Left renal cortex interstitium (tissue), 4 donors: ENCODE data around the gene RASAL3. TPM values are rescaled to one million over a fixed set of nuclear protein-coding genes. Genes with fewer than 3 reads are reported as not detected.
"Not testable (repeated sequence)": the region's sequence is repeated elsewhere in the genome, so short reads cannot be mapped to it uniquely, and the experiment has no call there.

Experiments
- DNase-seq, 4 donors: peaks; one replicate each; pipeline ENCODE4 v3.0.0-alpha.2; 2013; ENCODE audit warnings: low read depth in 4 of 4, low spot score in 2 of 4, missing footprints in 1 of 4
- polyA plus RNA-seq, 4 donors: library from polyadenylated mRNA; unstranded; fragments of 120-200 nt; gene quantifications; one replicate each; pipeline ENCODE4 v1.2.1, GENCODE V29; 2013; ENCODE audit not compliant: insufficient read length in 4 of 4

The RASAL3 gene
- polyA plus RNA-seq, 4 donors, result 0.79 to 1.6 (median 0.99) TPM

DNA sequence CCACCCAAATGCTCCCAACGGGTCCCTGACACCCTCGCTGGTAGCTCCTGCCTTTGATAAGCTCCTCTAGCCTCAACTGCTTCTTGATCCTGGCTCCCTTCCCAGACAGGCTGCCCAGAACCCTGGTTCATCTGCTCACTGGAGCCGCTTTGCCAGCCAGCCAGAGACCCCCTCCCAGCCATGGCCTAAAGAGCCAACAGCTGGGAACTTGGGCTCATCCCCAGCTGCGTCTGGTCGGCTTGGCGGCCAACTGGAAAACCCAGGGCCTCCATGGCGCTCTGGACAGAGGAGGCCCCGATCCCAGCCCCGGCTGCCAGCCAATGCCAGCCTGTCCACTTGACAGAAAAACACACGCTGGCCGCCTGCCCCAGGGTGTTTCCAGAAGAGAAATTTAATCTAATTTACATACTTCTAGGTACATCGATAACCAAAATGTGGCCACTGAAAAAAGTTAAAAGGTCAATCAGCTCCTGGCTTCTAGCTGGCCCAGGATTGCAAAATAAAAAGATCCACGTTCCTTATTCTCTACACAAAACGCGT lies 42.6 kb downstream of the RASAL3 start:
- DNase-seq, result no peak

DNA sequence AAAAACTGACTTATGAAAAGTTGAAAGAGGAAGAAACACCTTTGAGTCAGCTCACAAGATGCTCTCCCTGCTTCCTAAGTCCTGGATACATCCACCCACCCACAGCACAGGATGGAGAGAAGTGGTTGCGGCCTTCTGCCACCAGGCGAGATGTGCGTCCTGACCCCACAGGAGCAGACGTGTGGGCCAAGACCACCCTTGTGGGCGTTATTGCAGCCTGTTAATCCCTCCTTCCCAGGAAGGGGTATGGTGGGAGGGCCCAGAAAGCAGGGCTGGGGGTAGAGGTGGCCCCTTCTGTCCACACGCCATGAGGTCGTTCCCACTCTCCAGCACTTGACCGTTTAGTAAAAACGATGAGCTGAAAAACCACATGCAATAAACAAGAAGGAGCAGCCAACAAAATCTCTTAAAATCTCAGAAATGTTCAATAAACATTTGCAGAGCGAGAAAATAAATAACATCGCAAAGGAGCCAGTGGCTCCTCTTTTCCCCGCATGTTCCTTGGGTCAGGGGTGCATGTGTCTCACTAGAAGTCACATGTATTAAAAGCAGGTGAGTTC lies 43.1 kb downstream of the RASAL3 start:
- DNase-seq, result no peak

DNA sequence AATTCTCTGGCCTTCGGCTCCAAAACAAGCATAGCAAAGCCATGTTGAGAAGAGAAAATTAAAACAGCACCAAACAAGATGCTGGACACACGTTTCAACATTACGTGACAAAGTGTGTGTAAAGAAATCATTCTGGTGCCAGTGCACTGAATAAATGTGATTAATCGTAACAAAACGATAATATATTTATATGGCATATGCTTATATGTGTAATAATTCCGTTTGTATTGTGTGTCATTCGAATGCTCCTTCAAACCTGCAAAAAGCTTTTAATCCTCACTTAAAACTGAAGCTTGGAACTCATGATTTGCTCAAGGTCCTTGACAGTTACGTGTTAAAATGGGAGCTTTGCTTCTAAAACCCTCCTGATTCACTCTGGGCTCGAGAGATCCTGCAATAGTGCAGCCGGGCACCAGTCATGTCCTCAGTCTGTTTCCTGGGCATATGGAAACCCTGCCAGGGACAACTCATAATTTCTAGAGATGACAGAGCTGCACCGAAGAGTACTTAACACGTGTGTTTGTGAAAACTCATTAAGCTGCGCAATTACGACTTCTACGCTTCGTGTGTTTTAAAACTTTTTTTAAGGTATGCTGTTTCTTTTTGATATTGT lies 44.8 kb downstream of the RASAL3 start:
- no peak for DNase-seq

DNA sequence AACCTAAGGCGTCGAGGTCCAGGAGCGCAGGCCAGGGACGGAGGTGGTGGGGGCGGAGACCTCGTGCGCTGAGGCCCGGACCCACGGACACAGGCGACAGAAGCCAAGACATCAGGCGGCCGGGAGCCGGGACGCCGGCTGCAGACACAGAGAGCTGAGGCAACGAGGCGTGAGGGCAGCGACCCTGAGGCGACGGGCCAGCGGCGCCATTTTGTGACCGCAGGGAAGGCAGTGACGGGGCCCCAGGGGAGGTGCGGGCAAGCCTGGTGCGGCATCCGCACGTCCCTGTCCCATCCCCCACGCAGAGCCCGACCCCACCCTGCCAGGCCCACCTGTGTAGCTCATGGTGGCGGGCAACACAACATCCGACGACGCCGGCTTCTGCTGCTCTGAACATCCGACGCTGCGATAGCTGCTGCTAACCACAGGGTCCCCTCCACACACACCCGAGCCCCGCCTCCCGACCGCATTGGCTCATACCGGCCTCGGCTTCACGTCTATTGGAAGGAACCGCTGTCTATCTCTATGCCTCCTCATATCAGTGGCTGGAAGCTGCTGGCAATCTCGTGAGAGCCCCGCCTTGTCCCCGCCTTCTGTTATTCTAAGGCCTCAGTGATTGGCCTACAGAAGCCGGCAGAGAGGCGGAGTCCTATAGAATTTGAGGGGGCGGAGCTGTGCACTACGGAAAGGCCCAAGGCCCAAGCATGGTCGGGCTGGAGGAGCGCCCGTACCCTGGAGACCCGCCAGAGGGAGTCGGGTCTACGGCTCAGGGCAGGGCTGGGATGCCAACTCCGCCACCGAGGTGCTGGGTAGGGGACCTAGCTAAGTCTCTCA lies 45.5 kb downstream of the RASAL3 start, which contains the start of gene AKAP8L:
TSS of gene AKAP8L (minus strand) at position 410 of the 834 bp plus-strand sequence. CDS start at position 345, 65 bp downstream.
- DNase-seq, result peak; percentile 98 to 100 (median 99)

DNA sequence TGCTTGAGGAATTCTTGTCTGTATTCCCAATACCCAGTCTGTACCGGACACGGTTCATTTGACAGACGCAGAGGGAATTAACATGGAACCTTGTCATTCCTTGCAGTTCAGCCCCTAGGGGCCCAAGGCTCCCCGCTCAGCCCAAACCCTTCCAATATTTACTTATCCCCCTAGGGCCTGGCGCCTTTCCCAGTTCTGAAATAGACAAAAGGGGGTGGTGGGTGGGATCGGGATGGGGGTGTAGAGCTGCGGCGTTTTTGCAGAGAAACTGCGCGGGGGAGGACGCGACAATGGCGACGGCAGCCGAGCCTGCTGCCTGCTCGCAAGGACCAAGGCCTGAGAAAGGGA lies 46.1 kb downstream of the RASAL3 start:
- DNase-seq, result peak in 1 of 4 donors; percentile 33

DNA sequence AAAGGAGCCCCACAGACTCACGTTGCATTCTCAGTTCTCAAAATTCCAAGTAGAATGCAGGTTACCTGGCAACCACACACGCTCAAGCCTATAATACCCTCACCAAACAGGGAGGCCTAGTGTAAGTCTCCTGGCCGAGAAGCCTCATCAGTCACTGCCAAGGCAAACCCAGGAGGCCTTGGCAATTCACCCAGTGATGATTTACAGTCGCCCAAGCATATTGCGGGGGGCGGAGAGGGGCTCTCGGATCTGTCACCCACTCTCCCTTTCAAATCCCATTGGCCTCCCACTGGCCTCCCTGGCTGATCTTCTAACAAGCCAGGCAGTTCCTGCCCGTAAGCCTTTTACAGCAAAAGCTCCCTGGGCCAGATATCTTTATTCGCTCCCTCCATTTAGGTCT lies 46.6 kb downstream of the RASAL3 start:
- DNase-seq, result no peak

DNA sequence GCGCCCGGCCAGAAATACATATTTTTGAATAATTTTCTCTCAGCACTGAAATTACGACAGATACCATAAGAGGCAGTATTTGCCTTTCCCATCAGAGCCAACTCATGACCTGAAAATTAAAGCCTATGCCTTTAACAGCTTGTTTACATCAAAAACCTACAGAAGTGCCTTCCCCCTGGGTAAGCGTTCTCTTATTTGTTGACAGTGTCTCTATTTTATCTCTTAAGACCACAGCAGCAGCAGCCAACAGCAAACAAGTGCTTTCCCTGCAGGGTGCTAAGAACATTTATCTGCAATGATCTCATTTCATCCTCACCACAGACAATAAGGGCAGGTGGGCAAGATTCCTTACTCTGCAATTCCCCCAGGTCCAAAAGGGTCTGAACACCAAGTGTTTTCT lies 51.5 kb downstream of the RASAL3 start:
- DNase-seq, result no peak

DNA sequence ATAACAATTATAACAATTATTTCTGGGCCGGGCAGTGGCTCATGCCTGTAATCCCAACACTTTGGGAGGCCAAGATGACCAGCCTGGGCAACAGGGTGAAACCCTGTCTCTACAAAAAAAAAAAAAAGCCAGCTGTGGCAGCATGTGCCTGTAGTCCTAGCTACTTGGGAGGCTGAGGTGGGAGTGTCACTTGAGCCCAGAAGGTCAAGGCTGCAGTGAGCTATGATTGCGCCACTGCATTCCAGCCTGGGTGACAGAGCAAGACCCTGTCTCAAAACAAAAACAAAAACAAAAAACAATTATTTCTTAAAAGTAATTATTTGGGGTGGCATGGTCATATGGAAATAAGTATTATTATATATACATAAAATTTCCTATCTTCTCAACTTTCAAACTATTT lies 53.0 kb downstream of the RASAL3 start:
- DNase-seq, result not testable (repeated sequence)

DNA sequence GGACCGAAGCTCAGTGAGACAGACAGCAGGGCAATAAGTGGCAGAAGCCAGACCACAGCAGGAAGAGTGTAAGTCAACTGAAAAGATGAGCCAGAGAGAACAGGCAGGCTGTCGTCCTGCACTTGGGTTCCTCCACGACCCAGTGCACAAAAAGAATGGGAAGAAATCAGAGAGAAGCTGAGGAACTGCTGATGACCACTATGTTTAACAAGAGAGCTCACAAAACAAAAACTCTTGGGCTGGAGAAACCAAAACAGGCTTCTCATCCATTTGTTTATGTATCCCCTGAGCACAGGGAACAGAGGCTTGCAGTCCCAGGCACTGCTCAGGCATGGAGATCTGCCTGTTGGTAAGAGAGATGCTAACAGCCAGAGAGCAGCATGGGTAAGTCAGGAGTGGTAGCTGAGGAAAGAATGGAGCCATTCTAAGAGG lies 59.5 kb downstream of the RASAL3 start:
- no peak for DNase-seq

DNA sequence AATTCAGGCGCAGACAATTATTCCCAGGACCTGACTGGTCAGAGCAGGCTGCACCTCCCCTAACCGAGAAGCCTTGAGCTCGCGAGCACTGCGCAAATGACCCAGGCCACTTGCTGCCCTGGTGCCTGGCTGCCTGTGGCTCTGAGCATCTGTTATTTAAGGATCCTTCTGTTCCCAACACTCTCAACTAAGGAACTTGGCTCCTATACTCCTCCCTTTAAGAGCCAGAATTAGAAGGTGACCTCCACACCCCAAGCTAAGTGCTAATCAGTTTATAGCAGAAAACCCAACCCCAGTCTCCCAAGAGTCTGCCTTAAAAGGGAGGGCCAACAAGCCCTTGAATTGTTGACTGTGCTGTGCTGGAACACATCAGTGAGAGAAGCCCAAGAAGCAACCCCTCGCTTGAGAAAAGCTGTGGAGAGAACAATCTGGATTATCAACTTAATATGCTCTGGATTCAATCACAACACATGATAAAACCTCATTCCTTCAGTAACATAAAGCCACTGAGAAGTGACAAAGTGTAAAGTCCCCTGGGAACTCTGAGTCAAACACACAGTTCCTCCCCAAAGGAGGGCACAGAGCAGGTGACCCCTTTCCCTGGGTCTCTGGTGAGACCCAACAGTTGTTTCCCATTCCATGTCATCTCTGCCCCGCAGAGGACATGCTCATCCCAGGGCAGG lies 60.1 kb downstream of the RASAL3 start:
- no peak for DNase-seq

DNA sequence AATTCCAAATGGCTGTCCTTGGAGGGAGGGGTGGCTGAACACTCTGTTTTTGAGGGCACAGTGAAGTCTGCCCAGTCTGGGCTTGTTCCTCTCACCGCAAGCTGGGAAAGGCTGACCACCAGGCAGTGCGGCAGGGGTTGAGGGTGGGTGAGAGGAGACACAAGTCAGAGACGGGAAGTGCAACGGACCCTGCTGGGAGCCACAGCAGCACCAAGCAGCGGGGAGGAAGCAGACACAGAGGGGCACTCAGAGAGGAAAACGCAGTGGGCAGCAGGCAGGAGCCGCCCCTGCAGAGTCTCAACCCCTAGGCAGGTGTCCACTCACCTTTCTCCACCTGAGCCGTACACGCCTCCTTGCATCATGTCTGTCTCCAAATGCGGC lies 61.2 kb downstream of the RASAL3 start:
- DNase-seq, result no peak

DNA sequence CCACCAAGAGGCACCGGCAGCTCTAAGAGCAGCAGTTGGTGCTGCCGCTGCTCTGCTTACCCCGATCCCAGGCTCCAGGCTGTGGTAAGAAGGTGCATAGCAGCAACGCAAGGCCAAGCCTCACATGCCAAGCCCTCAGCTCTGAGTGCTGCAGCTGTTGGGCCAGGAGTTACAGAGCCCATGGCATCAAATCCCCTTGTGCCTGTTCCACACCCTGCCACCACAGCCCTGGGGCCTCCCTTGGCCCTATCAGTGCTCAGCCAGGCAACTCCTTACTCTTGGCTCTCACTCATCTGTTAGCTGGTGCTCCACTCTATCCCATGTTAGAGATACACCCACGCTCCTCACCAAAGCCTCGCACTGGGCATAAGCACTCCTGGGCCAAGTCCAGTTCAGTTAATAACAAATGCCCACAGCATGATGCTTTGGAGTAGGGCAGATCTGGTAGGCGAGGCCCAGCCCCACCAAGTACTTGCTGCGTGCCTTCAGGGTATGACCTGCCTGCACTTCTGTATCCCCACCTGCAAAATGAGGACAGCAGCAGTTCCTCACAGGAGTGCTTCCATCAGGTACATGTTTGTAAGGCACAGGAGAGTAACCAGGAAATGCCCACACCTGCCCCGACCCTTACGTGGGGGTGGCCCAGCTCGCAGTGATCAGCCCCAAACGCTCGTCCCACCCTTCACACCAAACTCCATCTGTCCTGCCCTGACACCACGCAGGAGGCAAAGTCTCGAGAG lies 61.8 kb downstream of the RASAL3 start:
- DNase-seq, result no peak

Other genes starting within 250 kb of the RASAL3 start
- gene EPHX3, start 232.1 kb downstream of the RASAL3 start, polyA plus RNA-seq, result 1 to 10 TPM; 4.3 to 6.9 (median 5.2) TPM
- gene BRD4, start 132.0 kb downstream of the RASAL3 start, polyA plus RNA-seq, result 10 to 100 TPM; 41.6 to 64.5 (median 51.9) TPM
- 10 to 100 TPM; 22.5 to 34.6 (median 30.2) TPM for gene AKAP8, start 84.8 kb downstream of the RASAL3 start, polyA plus RNA-seq
- gene AKAP8L, start 45.6 kb downstream of the RASAL3 start, polyA plus RNA-seq, result 100 to 1,000 TPM in 3 of 4 donors, 10 to 100 TPM in 1; 84.3 to 130 (median 120) TPM
- 10 to 100 TPM; 23.7 to 47.6 (median 38.8) TPM for gene WIZ, start 14.6 kb downstream of the RASAL3 start, polyA plus RNA-seq
- gene PGLYRP2, start 15.0 kb upstream of the RASAL3 start, polyA plus RNA-seq, result under 1 TPM in 2 of 4 donors, not detected in 2; 0.05 to 0.11 TPM
- under 1 TPM; 0.16 to 0.62 (median 0.24) TPM for gene CYP4F22, start 44.0 kb upstream of the RASAL3 start, polyA plus RNA-seq
- gene CYP4F8, start 150.7 kb upstream of the RASAL3 start, polyA plus RNA-seq, result under 1 TPM in 1 of 4 donors, not detected in 3; 0.08 TPM
- gene CYP4F3, start 176.4 kb upstream of the RASAL3 start, polyA plus RNA-seq, result 1 to 10 TPM in 1 of 4 donors, under 1 TPM in 3; 0.16 to 1.3 (median 0.54) TPM
- 1 to 10 TPM in 1 of 4 donors, under 1 TPM in 3; 0.41 to 2.0 (median 0.67) TPM for gene CYP4F12, start 208.5 kb upstream of the RASAL3 start, polyA plus RNA-seq